Measurements from ENCODE around the gene ATP6V1A.

ATP6V1A gene

GRCh38 chr3:113804661-113805060 lies 57.8 kb downstream of the ATP6V1A start:
- ATAC-seq (ENCODE audit: insufficient read depth, low read depth) (no peak), DNase-seq (no peak)
- TF ChIP-seq EZH2 (IDR thresholded peaks at IDR 0.05; ENCODE audit: borderline replicate concordance, low read depth, low read length, severe bottlenecking) = no peak
- TF ChIP-seq CTCF (IDR thresholded peaks at IDR 0.05; ENCODE audit: borderline replicate concordance, extremely low read depth, low read length, poor library complexity, severe bottlenecking) = no peak
- no peak overlapping the region for H3K9ac ChIP-seq (ENCODE audit: low read depth, low read length)
- H3K79me2 ChIP-seq (ENCODE audit: insufficient read depth, low read length) = no peaks in the 10 kb centered on the region
- no peak overlapping the region for H2AFZ ChIP-seq (ENCODE audit: low read depth, low read length)
- no peak overlapping the region for H3K27ac ChIP-seq (ENCODE audit: low read length)
- no peaks in the 10 kb centered on the region for H4K20me1 ChIP-seq (ENCODE audit: insufficient read depth, low read length)
- no peaks in the 10 kb centered on the region for H3K9me3 ChIP-seq (ENCODE audit: insufficient read depth, low read length, severe bottlenecking)
- H3K4me2 ChIP-seq (ENCODE audit: insufficient read depth, low read length) = no peak overlapping the region
- no peaks in the 10 kb centered on the region for H3K4me1 ChIP-seq (ENCODE audit: insufficient read depth, low read length)
- no peak overlapping the region for H3K4me3 ChIP-seq (ENCODE audit: low read depth in 1 of 2, low read length in 2 of 2)
- H3K27me3 ChIP-seq (ENCODE audit: insufficient read depth, low read length, poor library complexity) = no peaks in the 10 kb centered on the region
- H3K36me3 ChIP-seq (ENCODE audit: insufficient read depth, low read length) = peaks cover 44% of the 10 kb centered on the region

- H3K9ac ChIP-seq (ENCODE audit: low read depth, low read length) = no peak overlapping the region
- H3K27ac ChIP-seq (ENCODE audit: low read length) = no peak overlapping the region
- TF ChIP-seq EZH2 (IDR thresholded peaks at IDR 0.05; ENCODE audit: borderline replicate concordance, low read depth, low read length, severe bottlenecking) (no peak), CTCF (IDR thresholded peaks at IDR 0.05; ENCODE audit: borderline replicate concordance, extremely low read depth, low read length, poor library complexity, severe bottlenecking) (no peak)
- no peaks in the 10 kb centered on the region for H4K20me1 ChIP-seq (ENCODE audit: insufficient read depth, low read length)
- DNase-seq = no peak
- H3K4me3 ChIP-seq (ENCODE audit: low read depth in 1 of 2, low read length in 2 of 2) = no peak overlapping the region
- no peaks in the 10 kb centered on the region for H3K9me3 ChIP-seq (ENCODE audit: insufficient read depth, low read length, severe bottlenecking)
- H3K27me3 ChIP-seq (ENCODE audit: insufficient read depth, low read length, poor library complexity) = no peaks in the 10 kb centered on the region
- no peaks in the 10 kb centered on the region for H3K79me2 ChIP-seq (ENCODE audit: insufficient read depth, low read length)
- no peak overlapping the region for H3K4me2 ChIP-seq (ENCODE audit: insufficient read depth, low read length)
- no peak for ATAC-seq (ENCODE audit: insufficient read depth, low read depth)
- H3K36me3 ChIP-seq (ENCODE audit: insufficient read depth, low read length) = peaks cover 39% of the 10 kb centered on the region
- H2AFZ ChIP-seq (ENCODE audit: low read depth, low read length) = no peak overlapping the region
- no peaks in the 10 kb centered on the region for H3K4me1 ChIP-seq (ENCODE audit: insufficient read depth, low read length)
Observed at GRCh38 chr3:113805249-113805648, 58.4 kb downstream of the ATP6V1A start.

GRCh38 chr3:113812854-113813253 lies 66.0 kb downstream of the ATP6V1A start:
- Histone ChIP-seq H3K9me3 (ENCODE audit: insufficient read depth, low read length, severe bottlenecking) (no peaks in the 10 kb centered on the region), H3K36me3 (ENCODE audit: insufficient read depth, low read length) (peaks cover 13% of the 10 kb centered on the region; the same call in 1 of the 2 replicates), H4K20me1 (ENCODE audit: insufficient read depth, low read length) (no peaks in the 10 kb centered on the region), H3K79me2 (ENCODE audit: insufficient read depth, low read length) (no peaks in the 10 kb centered on the region), H3K9ac (ENCODE audit: low read depth, low read length) (no peak overlapping the region), H3K4me1 (ENCODE audit: insufficient read depth, low read length) (no peaks in the 10 kb centered on the region), H3K27ac (ENCODE audit: low read length) (no peak overlapping the region), H2AFZ (ENCODE audit: low read depth, low read length) (no peak overlapping the region), H3K4me3 (ENCODE audit: low read depth in 1 of 2, low read length in 2 of 2) (no peak overlapping the region), H3K27me3 (ENCODE audit: insufficient read depth, low read length, poor library complexity) (no peaks in the 10 kb centered on the region), H3K4me2 (ENCODE audit: insufficient read depth, low read length) (no peak overlapping the region)
- DNase-seq = no peak
- ATAC-seq (ENCODE audit: insufficient read depth, low read depth) = no peak
- TF ChIP-seq CTCF (IDR thresholded peaks at IDR 0.05; ENCODE audit: borderline replicate concordance, extremely low read depth, low read length, poor library complexity, severe bottlenecking) = no peak
- no peak for TF ChIP-seq EZH2 (IDR thresholded peaks at IDR 0.05; ENCODE audit: borderline replicate concordance, low read depth, low read length, severe bottlenecking)

GRCh38 chr3:113819866-113820265 lies 73.0 kb downstream of the ATP6V1A start:
- Histone ChIP-seq H3K27me3 (ENCODE audit: insufficient read depth, low read length, poor library complexity) (no peaks in the 10 kb centered on the region), H4K20me1 (ENCODE audit: insufficient read depth, low read length) (no peaks in the 10 kb centered on the region), H3K4me1 (ENCODE audit: insufficient read depth, low read length) (no peaks in the 10 kb centered on the region), H3K4me3 (ENCODE audit: low read depth in 1 of 2, low read length in 2 of 2) (no peak overlapping the region), H2AFZ (ENCODE audit: low read depth, low read length) (no peak overlapping the region), H3K4me2 (ENCODE audit: insufficient read depth, low read length) (no peak overlapping the region), H3K9ac (ENCODE audit: low read depth, low read length) (no peak overlapping the region), H3K36me3 (ENCODE audit: insufficient read depth, low read length) (no peaks in the 10 kb centered on the region), H3K27ac (ENCODE audit: low read length) (no peak overlapping the region), H3K9me3 (ENCODE audit: insufficient read depth, low read length, severe bottlenecking) (no peaks in the 10 kb centered on the region), H3K79me2 (ENCODE audit: insufficient read depth, low read length) (no peaks in the 10 kb centered on the region)
- TF ChIP-seq CTCF (IDR thresholded peaks at IDR 0.05; ENCODE audit: borderline replicate concordance, extremely low read depth, low read length, poor library complexity, severe bottlenecking) (no peak), EZH2 (IDR thresholded peaks at IDR 0.05; ENCODE audit: borderline replicate concordance, low read depth, low read length, severe bottlenecking) (no peak)
- ATAC-seq (ENCODE audit: insufficient read depth, low read depth) = no peak
- no peak for DNase-seq

Data from DND-41 (cell line).